GM08714 (cell line): Measurements from ENCODE around the gene SLC22A16.

ENCODE experiments used
- H3K4me3 ChIP-seq: fragments of 200-500 bp; sonication (Bioruptor generic); 2 replicates; pipeline ENCODE4 v1.5.1; 2014; ENCODE audit warnings: mild to moderate bottlenecking, low read length, inconsistent platforms
- ZNF274 ChIP-seq: IDR thresholded peaks from 2 replicates; pipeline ENCODE4 v1.6.1; 2012; ENCODE audit warnings: mild to moderate bottlenecking, low read depth, low read length

The SLC22A16 gene

DNA sequence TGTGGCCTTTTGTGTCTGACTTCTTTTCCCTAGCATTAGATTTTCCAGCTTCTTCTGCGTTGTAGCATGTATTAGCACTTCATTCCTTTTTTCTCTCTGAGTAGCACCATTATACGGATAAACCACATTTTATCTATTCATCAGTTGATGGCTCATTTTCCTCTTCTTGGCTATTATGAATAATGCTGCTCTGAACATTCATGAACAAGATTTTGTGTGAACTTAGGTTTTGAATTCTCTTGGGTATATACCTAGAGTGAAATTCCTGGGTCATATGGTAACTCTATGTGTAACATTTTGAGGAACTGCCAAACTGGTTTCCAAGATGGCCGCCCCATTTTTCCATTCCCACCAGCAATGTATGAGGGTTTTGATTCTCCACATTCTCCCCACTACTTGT is 28.7 kb downstream of the SLC22A16 start:
- no peak for TF ChIP-seq ZNF274
- no peak overlapping the region for H3K4me3 ChIP-seq

DNA sequence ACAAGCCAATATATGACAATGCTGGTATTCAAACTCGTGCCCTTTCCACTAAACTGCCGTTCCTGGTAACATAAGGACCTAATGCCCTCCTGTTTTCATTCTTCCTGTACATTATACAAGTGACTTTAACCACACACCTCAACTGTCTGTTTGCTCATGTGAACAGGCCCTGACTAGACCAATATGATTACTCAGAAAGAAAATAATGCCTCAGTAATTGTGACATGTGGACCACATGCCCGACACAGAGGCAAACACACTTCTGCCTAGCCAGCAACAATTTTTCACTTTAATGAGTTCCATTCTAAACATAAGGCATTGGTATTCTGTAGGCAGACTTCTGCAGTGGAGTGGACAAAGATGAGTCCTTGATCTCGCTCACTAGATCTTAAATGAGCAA is 30.0 kb downstream of the SLC22A16 start:
- TF ChIP-seq ZNF274 = no peak
- no peak overlapping the region for H3K4me3 ChIP-seq

DNA sequence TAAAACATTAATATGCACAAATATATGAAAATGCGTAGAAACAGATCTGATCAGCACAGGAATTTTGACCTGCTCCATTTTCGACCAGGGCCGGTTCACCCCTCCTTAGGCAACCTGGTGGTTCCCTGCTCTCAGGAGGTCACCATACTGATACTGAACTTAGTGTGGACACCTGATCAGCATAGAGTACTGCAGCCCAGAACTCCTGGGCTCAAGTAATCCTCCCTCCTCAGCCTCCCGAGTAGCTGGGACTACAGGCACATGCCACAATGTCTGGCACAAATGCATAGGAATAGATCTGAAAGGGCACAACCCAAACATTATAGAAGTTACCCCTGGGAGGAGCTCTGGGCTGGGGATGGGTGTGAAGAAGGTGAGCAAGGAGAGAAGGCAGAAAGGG is 36.4 kb downstream of the SLC22A16 start:
- H3K4me3 ChIP-seq = no peak overlapping the region
- no peak for TF ChIP-seq ZNF274

DNA sequence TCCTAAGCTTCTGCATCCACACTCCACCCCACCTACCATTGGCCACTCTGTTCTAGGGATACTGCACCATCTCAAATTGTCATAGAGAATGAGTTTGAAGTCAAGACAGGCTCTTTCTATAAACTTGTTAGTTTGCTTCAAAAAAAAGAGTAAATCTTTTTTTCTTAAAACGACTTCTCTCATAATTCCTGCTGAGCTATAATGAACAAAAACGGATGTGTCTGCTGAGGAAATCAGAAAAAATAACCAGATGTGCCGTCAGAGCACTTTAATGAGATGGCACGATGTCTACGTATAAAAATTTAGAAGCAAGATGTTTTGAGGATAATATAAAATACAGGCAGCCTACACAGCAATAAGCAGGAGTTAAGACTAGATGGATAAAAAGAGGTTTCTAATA is 37.1 kb downstream of the SLC22A16 start:
- H3K4me3 ChIP-seq = no peak overlapping the region
- no peak for TF ChIP-seq ZNF274

DNA sequence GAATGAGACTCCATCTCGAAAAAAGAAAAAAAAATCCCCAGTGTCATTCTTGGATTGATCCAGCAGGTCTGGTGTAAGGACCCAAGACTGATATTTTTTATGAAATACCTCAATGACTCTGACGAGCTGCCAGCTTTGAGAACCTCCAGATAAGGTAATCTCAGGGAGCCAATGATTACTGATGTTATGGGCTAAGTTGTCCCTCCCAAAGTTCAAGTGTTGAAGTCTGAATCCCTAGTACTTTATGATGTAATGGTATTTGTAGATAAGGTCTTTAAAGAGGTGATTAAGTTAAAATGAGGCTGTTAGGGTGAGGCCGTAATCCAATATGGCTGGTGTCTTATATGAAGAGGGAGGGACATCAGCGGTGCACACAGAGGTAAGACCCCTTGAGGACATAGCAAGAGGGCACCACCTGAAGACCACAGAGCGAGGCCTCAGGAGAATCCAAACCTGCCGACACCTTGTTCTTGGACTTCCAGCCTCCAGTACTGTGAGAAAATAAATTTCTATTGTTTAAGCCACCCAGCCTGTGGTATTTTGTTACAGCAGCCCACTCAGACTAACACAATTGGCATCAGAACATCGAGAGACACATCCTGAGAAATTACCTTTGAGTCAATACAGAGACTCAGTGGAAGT is 41.3 kb downstream of the SLC22A16 start:
- no peak for TF ChIP-seq ZNF274
- H3K4me3 ChIP-seq = no peak overlapping the region

DNA sequence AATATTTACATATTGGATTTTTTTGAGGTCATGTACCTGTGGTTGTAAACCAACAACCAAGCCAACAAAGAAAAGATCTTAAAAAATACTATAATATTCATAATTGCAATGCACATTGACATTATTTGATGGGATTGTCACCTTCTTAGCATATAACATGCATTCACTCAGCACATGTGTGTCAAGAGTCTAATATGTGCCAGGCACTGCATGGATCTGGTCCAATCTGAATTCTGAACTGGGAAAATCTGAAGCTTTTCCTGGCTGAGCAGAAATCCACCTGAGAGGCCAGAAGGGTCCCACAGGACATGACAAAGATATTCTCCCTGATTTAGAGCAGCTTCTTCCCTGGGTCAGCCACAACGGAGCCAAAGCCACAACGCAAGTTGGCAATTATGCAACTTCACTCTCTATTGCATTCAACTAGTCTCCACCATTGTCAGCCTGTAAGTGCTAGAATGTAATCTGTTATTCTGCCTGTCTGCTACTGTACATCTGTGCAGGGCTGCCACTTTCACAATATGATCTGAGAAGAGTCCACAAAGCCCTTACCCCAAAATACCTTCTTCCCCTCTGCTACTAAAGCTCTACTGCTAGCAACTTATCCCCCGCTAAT is 44.0 kb downstream of the SLC22A16 start:
- no peak for TF ChIP-seq ZNF274
- H3K4me3 ChIP-seq = no peak overlapping the region

DNA sequence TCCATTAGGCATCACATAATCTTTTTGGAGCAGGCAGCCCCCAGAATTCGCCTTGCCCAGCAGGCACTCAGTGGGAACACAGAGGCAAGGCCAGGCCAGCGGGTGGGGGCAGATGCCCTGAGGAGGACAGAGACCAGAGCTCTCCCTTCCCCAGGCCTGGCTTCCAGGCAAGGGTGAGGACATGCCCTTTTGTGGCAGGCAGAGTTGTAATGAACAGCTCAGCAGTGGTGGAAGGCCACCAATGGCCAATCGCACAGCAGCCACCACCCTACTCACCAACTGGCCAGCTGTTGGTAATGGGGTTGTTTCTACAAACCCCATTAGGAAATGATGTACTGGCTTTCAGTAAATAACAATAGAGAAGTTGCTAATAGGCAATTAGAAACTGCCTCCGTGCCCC is 45.7 kb downstream of the SLC22A16 start:
- no peak for TF ChIP-seq ZNF274
- no peak overlapping the region for H3K4me3 ChIP-seq

DNA sequence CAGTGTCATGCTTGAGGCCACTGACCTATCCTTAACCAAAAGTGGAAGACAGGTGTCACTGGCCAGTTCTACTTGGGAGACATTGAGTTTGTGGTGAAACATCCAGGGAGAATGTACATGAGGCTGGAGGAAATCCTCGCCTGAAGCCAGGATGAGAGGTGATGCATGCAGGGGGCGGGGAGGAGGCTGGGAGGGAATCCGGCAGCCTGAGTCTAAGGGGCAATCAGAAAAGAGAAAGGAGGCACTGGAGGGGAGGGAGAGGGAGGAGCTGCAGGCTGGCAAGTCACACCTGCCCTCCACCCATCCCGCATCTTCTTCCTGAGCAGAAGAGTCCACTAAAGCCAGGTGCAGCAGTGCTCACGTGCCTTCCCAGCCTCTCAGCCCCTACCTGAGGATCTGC is 46.2 kb downstream of the SLC22A16 start:
- H3K4me3 ChIP-seq = no peak overlapping the region
- TF ChIP-seq ZNF274 = no peak

DNA sequence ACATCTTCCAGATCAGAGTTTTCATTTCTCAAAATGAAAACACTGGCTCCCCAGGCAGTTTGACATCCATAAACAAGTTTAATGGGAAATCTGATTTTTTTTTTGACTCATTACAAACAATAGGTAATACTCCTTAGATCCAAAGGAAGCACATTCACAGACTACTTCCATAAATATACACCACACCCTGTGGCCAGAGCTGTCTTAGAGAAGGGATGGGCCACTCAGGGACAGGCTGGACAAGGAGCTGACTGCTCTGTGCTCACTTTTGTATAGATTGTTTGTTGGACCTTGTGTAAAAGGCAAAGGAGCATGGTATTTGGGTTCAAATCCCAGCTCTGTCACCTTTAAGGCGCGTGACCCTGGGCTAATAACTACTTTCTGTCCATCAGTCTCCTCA is 48.3 kb downstream of the SLC22A16 start:
- H3K4me3 ChIP-seq = no peak overlapping the region
- TF ChIP-seq ZNF274 = no peak

DNA sequence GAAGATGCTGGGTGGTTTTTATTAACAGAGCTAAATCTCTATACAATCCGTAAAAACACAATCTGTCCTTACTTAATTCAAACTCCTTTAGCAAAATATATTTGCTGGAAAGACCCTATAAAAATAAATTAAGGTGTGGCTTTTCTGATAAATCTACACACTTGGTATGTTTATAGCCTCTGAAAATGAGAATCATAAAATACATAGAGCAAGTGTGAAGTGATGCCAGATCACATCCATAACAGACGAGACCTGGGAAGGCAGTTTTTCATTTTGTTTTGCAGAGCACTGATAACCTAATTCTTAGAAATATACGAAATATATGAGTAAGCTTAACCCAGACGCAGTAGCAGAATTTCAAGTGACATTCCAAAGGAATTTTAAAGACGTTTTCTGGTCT is 50.6 kb downstream of the SLC22A16 start:
- H3K4me3 ChIP-seq = no peak overlapping the region
- no peak for TF ChIP-seq ZNF274

DNA sequence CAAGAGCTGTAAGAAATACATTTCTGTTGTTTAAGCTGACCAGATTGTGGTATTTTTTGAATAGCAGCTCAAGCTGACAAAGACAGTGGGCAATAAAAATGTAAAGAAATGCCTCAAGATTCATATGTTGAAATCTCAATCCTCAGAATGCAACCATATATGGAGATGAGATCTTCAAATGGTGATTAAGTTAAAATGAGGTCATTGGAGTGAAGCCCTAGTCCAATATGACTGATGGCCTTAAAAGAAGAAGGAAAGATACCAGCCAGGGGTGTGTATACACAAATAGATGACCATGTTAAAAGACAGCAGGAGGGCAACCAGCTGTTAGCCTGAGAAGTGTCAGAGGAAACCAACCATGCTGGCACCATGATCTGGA is 54.0 kb downstream of the SLC22A16 start:
- TF ChIP-seq ZNF274 = no peak
- no peak overlapping the region for H3K4me3 ChIP-seq

DNA sequence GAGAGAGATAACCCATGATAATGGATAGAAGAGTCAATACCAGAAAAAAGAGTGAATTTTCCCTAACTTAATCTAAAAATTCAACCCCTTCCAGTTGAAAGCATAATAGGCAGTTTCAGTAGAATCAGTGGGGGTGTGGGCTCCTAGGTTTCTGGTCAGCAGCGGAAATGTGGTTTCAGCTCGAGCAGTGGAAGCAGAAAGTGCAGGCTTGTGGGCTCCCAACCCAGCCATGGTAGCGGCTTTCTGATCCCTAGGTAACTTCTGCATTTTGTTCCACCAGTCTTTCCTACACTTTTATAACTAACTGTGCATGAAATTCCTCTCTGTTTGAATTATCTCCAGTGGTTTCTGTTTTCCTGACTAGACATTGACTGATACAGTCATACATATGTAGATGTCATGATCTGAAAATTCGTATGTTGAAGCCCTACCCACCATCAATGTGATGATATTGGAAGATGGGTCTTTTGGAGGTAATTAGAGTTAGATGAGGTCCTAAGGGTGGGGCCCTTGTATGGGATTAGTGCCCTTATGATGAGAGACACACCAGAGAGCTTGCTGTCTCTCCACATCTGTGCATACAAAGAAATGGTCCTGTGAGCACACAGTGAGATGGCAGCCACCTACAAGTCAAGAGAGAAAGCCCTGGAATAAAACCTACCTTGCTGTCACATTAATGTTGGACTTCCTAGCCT is 54.5 kb downstream of the SLC22A16 start:
- TF ChIP-seq ZNF274 = no peak
- no peak overlapping the region for H3K4me3 ChIP-seq

DNA sequence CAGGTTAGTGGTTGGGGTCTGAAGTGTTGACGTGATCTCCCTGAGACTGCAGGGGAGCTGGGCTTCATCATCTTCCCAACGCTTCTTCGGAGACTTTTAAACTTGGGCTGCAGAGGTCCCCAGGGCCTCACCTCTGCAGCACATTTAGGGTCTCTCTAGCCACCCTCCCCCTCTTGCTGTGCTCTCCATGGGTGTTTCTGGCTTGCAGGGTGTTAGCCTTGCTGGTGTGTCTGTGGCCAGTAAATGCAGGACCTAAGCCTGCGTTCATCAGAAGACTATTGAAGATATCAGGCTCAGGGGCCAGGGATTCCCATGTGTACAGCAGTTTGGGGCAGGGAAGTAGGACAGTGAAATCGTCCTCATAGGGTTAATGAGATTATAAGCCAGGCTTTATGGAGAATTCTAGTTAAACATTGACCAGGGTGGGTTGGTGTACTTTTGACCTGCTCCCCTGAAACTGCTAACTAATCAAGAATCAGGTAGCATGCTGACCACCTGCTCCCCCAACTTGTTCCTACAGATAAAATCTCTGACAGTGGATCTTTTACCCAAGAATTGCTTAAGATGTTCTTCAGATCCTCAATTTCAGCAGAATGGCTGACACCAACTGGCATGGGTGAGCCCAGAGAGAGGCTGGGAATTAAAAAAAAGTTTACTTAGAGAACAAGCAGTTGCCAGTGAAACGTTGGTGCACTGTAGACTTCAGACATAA is 57.2 kb downstream of the SLC22A16 start:
- no peak for TF ChIP-seq ZNF274
- H3K4me3 ChIP-seq = no peak overlapping the region

DNA sequence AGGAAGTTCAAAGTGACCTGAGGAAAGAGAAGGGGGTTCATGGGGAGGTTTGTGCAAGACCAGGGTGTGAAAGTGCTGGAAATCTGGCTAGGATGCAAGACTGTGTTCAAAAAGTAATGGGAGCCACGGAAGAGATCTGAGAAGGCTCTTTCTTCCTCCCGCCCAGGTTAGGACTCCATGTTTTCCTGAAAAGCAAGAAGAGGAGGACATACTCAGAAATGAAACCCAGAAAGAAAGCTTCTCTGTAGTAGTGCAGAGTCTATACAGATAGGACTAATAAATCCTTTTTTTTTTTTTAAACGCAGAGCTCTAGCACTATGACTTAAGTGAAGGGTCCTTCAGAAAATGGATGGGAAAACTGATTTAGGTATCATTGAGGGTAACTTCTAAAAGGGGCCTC is 57.8 kb downstream of the SLC22A16 start:
- H3K4me3 ChIP-seq = no peak overlapping the region
- no peak for TF ChIP-seq ZNF274
